HG02678 (cell line): Measurements from ENCODE around the gene NOXO1.
"Not testable (repeated sequence)": the region's sequence is repeated elsewhere in the genome, so short reads cannot be mapped to it uniquely, and the experiment has no call there.

Experiments
- ATAC-seq: cut with Tn5 transposase; IDR thresholded peaks from one replicate; pipeline ENCODE4 v1.9.1; 2021; ENCODE audit warnings: mild to moderate bottlenecking, moderate library complexity; ENCODE audit not compliant: unreplicated experiment

The NOXO1 gene

DNA sequence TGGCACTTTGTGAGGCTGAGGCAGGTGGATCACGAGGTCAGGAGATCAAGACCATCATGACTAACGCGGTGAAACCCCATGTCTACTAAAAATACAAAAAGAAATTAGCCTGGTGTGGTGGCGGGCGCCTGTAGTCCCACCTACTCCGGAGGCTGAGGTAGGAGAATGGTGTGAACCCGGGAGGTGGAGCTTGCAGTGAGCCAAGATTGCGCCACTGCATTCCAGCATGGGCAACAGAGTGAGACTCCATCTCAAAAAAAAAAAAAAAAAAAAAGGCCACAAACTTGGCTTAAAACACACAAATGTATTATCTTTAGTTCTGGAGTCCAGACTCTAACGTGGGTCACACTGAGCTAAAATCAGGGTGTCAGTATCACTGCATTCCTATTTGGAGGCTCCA, 30.5 kb upstream of the NOXO1 start:
- not testable (repeated sequence) for ATAC-seq

DNA sequence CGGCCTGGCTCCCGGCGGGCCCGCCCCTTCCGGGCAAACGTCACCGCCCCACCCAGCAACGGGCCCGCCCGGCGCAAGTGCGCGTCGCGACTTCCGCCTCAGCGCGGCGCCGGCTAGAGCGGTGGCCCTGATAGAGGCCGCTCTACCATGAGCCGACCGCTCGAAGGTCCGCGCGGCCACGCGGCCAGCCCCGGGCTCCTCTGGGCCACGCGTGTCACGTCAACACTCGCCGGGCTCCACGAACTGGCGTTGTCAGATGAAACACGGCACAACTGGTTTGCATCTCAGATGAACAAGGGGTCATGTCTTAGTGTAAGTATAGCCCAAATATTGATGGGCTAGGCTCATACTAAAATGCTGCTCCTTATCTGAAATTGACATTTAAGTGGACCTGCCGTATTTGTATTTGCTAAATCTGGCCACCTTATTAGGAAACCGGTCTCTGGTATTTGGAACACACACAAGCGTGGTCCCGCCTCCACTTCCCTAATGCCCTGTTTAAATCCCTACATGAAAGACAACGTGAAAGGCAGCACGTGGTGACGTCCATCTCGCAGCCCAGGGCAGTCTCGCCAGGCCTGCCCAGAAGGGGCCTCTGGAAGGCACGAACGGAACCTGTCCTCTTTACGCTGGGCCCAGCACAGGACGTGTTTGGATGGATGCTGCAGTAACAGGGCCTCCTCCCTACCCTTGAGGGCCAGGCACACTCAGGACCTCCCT, 28.7 kb upstream of the NOXO1 start, which contains the start of gene ZNF598:
TSS of gene ZNF598 (minus strand) at position 31 of the 720 bp plus-strand sequence.
- peak; percentile 88 for ATAC-seq

DNA sequence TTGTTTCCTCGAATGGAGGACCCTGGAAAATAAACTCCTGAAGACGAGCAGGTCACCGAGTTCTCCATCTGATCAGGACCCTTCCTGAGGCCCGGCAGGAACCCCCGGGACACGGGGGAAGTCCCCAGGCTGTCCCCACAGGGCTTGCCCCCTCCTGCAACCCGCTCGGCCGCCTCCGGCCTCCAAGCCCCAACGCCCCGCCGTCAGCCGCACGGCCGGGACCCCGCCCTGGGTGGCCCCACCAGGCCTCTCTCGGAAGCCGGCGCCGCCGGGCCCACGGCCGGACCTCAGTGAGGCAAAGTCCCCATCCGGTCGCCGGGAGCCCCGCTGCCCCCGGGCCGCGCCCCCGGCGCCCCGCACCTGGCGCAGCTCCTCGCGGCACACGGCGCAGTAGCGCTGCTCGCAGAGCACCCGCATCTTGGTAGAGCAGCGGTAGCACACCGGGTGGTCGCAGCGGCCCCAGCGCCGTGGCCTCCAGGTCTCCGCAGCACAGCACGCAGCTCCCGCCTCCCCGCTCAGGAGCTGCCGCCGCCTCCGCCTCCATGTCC, 28.0 kb upstream of the NOXO1 start:
- ATAC-seq, result peak; percentile 28

DNA sequence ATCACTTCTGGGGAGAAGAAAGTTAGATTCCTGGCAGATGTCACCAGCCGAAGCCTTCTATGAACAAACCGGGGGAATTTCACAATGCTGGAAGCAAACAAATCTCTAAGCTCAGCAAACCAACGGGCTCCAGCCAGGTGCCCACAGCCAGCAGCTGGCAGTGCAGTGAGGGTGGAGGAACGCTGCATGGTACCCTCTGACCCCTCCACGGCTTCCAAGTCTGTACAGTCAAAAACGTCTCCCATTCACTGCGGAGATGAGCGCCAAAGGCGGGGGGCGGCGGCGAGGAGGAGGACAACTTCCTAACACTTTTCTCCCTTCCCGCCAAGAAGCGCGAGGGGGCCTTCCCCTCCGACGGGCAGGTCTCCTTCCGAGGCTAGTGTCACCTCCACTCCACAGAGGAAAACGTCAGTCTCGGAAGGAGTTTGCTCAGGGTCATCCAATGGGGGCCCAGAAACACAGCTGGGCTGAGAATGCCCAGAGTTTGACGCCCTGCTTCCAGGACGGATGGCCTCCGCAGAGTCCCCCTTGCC, 27.4 kb upstream of the NOXO1 start:
- no peak for ATAC-seq

DNA sequence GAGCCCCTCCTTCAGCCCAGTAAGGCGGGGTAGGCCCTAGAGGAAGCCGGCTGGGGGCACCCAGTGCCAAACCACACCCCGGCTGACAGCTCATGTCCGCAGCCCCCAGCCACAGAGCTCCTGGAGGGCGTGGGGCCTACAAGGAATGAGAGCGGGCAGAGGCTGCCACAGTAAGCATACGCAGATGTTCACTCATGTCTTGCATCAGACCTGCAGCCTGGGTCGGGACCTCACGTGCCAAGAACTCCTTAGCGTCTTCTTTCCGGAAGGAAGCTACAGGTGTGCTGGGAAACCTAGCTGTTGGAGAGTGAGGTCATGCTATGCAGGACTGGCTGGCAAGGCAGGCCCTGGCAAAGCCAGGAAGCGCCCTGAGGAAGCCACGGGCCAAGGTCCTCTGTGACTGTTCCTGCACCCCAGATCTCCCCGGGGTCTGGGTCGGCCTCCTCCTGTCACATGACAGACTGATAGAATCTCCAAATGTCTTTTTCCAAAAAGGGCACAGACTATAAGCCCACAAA, 26.8 kb upstream of the NOXO1 start:
- ATAC-seq, result no peak

DNA sequence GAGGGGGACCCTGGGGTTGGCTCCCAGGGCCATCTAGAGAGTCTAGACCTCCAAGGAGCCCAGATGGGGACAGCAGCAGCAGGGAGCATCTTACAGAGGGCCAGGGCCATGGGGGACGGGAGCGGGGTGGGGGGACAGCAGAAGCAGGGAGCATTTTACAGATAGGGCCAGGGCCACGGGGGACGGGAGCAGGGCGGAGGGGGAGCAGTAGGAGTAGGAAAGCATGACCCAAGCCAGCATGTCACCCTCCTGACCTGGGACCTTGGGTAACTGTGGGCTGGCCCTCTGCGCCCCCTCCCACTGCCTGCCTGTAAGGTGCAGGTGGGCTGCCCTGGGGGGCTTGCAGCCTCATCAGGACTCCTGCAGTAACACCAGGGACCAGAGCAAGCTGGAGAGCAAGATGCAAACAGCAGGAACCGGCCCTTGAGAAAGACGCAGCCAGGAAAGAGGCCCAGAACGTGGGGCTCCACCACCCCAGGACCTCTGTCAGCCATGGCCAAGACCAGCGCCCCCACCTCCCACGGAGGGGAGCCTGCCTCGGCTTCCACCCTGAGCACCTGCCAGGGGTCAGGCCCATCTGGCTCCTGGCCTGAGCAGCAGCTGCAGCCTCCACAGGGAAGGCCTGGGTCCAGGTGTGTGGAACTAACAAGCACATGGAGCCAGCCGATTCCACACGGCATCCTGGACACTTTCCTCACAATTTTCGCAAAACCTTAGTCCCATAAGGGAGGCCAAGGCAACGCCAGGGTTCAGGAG, 26.0 kb upstream of the NOXO1 start:
- ATAC-seq, result no peak

DNA sequence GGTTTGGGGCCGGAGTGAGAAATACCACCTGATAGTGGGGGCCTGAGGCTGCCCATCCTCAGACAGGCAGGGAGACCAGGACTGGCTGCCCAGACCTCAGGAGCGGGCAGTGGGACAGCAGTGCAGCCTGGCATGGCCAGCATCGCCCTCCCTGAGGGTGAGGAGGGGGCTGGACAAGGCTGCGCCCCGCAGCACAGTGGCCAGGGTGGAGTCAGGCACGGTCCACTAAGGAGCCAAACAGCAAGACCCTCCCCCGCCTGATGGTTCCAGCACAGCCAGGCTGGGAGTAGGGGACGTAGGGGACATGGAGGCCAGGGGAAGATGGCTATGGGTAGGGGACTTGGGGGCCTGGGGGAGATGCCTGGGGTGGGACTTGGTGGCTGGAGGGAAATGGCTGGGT, 25.0 kb upstream of the NOXO1 start:
- no peak for ATAC-seq

DNA sequence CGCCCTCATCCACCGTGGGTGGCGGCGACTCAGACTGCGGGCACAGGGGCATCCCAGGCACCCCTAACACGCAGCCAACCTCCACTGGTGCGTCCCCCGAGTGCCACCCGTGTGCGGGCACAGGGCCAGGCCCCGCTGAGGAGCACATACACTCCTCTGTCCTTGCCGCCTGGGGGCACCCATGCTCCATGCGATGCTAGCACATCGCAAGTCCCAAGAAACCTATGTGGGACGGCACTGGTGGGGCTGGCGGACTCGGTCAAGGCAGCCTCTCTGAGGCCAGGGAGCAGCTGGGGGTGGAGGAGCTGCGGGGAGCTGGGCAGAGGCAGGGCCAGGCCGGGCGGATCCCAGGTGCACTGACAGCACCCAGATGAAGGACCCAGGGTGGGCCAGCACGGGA, 24.4 kb upstream of the NOXO1 start:
- ATAC-seq, result no peak

DNA sequence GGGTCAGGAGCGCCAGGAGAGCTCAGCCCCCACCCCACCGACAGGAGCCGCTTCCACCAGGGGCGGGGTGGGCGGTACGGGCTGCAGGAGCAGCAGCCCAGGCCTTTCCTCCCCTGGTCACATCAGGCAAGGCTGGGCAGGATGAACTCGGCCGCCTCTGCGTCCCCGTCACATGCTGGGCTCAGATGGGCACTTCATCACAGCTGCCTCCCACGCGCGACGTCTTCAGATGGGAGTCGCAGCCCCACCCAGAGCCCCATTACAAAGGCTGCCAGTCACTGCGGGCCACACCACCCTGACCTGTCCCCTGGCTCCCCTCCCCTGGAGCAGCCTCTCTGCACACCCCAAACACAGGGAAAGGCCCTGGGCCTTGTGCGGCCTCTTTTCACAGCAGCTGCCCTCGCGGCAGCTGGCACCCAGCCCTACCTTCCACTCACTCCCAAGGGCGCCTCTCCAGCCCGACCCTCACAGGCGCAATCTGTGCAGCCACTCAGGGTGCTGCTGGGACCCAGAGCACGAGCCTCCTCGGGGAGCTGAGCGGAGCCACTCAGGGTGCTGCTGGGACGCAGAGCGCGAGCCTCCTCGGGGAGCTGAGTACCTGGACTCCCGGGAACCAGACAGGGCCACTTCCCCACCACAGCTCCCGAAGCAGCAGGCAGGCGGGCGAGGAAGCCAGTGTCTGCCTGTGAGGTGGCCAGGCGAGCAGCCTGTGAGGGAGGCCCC, 23.7 kb upstream of the NOXO1 start:
- ATAC-seq, result no peak

DNA sequence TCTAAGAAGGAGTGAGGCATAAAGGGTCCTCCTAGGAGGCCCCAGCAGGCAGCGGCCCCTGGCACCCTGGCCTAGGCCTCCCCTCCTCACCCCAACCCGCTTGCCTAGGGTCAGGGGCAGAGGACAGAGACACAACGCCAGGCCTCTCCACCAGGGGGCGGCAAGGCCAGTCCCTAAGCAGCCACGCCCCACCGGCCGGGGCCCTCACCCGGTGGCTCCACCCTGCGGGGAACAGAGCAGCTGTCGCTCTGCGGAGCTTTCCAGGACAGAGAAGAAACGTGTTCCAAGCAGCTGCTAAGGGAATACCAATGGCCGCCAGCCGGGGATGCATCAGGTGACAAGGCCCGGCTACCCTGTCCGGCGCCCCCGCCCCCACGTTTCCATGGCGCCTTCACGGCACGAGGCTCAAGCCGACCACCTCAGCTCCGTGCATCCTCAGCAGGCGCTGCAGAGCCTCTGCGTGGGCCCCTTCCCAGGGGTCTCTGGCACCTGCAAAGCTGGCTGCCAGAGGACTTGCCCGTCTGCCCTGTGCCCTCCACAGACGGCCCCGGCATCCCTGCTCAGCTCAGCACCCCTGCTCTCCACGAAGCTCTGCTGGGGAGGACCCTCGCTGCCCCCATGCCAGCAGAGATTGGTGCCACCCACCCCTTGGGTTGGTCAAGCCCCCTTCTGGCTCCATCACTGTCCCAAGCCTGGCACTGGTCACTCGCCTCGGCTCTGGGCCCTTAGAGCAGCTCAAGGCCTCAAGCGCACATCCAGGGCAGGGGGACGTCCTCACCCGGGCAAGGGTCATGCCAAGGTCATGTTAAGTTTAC, 22.8 kb upstream of the NOXO1 start:
- ATAC-seq, result peak; percentile 67

DNA sequence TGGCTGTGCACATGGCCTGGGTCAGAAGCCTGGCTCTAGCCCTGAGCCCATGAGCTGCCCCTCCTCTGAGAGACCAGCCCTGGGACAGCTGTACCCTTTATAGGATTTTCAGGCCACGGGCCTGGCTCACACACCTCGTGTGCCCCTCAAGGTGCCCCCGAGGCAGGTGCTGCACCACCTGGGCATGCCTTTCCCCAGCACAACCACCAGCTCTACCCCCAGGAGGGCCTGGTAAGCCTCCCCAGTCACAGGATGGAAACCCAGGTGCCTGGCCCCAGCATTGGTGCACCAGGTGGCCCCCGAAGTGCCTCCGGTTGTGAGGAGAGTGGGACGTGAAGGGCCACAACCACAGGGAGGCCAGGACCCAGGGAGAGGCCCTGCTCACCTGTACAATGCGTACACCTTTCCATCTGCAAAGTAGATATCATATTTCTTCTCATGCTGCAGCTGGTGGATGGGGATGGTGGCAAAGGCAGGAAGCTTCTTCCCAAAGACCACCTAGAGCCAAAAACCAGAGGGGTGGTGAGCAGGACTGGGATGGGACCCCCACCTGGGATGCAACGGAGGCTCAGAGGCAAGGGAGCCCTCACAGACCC, 22.1 kb upstream of the NOXO1 start:
- ATAC-seq, result no peak

DNA sequence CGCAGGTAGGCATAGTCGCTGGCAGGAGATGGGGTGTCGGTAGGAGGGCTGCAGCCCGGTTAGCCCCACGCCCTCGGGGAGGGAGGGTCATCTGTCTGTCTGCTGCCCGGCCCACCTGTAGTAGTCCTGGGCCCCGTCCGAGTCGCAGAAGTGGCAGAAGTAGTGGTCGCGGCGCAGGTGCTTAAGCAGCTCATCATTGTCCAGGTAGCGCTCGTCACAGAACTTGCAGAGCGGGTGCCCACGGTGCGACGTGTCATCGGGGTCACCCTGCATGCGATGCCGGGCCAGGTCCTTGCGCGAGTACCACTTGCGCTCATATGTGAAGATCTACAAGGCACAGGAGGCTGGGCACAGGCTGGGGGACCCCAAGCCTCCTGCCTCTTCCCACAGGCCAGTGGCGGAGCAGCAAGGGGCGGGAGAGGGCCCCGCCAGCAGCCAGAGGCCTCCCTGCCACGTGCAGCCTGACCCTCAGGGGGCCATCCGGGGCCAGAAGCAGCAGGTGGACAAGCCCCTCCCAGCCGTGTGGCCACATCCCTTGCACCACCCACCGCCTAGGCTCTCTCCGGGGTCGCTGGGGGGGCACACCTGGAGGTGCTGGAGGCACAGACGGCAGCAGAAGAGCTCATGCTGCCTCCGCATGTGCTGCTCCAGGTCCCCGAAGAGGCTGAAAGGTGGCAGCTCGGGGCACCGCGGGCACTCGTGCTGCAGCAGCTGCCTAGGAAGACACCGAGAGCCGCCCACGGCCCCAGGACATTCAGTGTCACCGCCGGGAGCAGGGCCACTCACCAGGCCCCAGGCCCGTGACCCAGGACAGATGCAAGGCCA, 21.3 kb upstream of the NOXO1 start:
- no peak for ATAC-seq

DNA sequence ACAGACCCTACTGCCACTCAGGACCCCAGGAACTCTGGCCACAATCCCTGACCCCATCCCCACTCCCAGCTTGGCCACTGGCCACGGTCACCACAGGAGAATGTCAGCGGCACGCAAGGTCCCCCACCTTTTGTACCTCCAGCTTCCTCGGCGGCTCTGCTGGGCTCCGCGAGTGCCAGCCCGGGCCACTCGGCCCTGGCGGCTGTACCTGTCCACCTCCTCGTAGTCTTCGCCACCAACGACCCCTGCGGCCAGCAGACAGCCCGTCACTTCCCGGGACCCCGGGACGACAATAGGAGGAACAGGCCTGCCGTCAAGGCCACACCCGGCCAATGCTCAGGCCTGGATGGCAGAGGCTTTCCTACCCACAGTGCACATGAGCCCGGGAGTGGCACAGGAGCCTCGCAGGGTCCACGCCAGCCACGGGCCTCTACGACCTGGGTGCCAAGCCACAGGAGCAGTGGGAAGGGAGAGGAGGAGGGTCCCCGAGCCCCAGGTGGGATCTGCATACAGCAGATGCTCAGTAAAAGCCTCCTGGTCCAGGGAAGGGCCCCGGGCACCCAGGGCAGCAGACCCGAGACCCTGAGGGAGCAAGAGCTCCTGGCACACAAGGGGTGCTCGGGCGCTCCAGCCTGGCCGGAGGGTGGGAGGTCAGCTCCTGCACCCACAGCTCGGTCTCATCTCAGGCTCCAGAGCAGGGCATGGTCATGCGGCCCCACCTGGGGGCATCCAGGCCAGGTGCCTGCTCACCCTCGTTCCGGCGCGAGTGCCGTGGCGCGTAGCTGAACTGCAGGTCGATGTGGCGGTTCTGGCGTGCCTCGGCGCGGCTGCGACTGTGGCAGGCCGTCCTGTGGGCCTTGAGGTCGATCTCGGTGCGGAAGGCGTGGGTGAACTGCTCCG, 20.4 kb upstream of the NOXO1 start:
- no peak for ATAC-seq

DNA sequence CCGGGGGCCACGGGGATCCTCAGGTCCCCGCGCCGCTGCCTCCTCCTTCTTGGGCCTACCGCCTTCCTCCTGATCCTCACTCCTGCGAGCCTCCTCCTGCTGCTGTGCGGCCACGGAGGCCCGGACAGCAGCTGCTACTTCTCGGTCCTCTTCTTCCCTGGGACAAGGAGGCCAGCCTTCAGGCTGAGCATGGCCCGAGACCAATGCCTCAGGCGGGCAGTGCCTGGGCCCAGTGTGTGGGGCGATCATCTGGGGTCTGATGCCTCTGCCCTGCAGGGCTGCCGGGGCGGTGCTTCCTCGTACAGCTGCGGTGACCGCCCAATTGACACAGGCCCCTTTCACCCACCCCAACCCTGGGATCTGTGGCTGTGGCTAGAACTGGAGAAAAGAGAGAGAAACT, 19.8 kb upstream of the NOXO1 start:
- no peak for ATAC-seq

DNA sequence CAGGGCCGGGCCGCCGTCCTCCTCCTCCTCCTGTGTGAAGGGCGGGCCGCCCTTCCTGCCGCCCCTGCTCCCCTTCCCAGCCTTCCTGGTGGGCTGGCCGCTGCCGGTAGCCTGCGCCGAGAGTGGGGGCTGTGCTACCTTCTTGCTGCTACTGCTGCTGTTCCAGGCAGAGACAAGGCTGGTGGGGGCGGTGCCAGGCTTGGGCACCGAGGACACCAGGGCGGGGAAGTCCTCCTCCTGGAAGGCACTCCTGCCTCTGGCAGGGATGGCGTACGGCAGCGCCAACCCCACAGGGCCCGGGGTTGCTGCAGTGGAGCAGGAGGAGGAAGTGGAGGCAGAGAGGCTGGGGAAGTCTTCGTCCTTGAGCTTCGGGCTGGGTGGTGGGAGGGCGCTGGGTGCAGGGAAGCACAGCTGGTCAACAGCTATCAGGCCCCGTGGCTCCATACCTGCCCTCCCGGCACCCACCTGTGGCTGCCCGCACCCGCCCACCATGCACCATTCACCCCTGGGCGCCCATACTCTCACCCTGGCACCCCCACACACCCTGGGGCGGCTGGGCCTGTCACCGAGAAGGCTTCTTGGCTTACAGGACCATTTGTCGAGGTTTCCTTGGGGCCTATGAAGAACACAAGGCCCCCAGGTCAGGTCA, 18.7 kb upstream of the NOXO1 start:
- no peak for ATAC-seq

DNA sequence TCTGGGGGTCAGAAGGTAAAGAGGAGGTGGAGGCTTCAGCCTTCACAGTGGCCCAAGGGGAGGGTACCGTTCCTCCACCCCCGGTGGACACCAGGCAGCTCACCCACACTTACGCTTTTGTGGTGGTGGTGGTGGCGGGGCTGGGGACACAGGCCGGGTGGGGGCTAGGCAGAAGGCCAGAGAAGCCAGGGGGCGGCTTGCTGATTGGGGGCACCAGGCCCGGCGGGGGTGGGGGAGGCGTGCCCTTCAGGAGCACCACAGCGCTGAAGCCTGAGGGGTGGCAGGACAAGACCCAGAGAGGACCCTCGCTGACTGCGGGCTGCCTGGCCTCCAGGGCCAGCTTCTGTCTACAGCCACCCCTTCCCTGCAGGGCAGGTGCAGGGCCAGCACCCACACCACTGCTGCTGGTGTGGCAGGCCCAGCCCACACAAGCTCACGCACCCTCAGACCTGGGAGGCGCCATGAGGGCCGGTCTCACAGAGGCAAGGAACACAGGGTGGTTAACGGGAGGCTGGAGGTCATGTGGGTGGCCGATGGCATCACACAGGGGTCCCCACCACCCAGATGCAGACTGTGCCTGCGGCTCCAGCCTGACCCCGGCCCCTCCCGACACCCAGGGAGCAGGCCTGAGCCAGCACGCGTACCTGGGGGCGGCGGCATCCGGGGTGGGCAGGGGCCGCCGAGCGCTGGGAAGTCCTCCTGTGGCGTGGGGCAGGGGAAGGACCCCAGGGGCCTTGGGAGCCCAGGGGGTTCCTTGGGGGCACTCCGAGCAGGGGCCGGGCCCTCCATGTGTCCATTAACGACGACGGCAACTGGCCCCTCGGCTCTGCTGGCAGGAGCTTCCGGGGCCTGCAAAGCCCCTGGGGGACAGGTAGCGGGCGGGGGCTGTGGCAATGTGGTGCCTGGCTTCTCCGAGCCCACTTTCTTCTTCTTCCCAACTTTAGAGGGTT, 17.9 kb upstream of the NOXO1 start:
- ATAC-seq, result no peak
